Heart left ventricle (tissue), 16 donors: ENCODE results near the gene FAAP24. TPM values are rescaled to one million over a fixed set of nuclear protein-coding genes. Genes with fewer than 3 reads are reported as not detected.
A peak's percentile ranks its signal among the peaks of the same experiment; 100 is the strongest.
"Not testable (repeated sequence)": the region's sequence is repeated elsewhere in the genome, so short reads cannot be mapped to it uniquely, and the experiment has no call there.

Experiments used
- ATAC-seq, 4 donors: fragments of 200-7000 bp; cut with Tn5 transposase; one replicate each; pipeline ENCODE4 v1.9.1; 2020 to 2022; ENCODE audit warnings: moderate library complexity in 4 of 4, mild to moderate bottlenecking in 3 of 4, moderate number of reproducible peaks in 1 of 4
- DNase-seq, 5 donors: peaks; one replicate each; pipeline ENCODE4 v3.0.0-alpha.2; 2020
- H3K27ac ChIP-seq, 12 donors: fragments of 200-600 bp; sonication (generic) in 4 of 12; one replicate each; pipeline versions ENCODE4 v1.5.0 to v1.8.0; 2016 to 2022; ENCODE audit warnings: mild to moderate bottlenecking in 2 of 12
- H3K27me3 ChIP-seq, 9 donors: fragments of 200-600 bp; sonication (generic) in 2 of 9; one replicate each; pipeline versions ENCODE4 v1.5.1 to v1.8.0; 2016 to 2022; ENCODE audit warnings: mild to moderate bottlenecking in 3 of 9
- H3K36me3 ChIP-seq, 9 donors: fragments of 200-600 bp; sonication (generic) in 2 of 9; one replicate each; pipeline versions ENCODE4 v1.5.0 to v1.8.0; 2018 to 2022; ENCODE audit warnings: mild to moderate bottlenecking in 2 of 9
- H3K4me1 ChIP-seq, 12 donors: fragments of 200-600 bp; sonication (generic) in 4 of 12; one replicate each; pipeline versions ENCODE4 v1.5.0 to v1.8.0; 2016 to 2022; ENCODE audit warnings: mild to moderate bottlenecking in 3 of 12
- H3K4me3 ChIP-seq, 12 donors: fragments of 200-600 bp; sonication (generic) in 4 of 12; one replicate each; pipeline versions ENCODE4 v1.5.0 to v1.8.0; 2017 to 2022; ENCODE audit warnings: mild to moderate bottlenecking in 9 of 12, moderate library complexity in 4 of 12
- H3K9me3 ChIP-seq, 12 donors: fragments of 200-600 bp; sonication (generic) in 4 of 12; one replicate each; pipeline versions ENCODE4 v1.5.0 to v1.8.0; 2016 to 2022; ENCODE audit warnings: mild to moderate bottlenecking in 1 of 12
- POLR2A ChIP-seq, 2 donors: fragments of 450-650 bp; IDR thresholded peaks; one replicate each; pipeline ENCODE4 v1.6.1; 2017; ENCODE audit warnings: antibody characterized with exemption in 2 of 2, mild to moderate bottlenecking in 2 of 2, moderate library complexity in 2 of 2
- WGBS, 4 donors: extraction: QIAGEN DNeasy Blood & Tissue Kit in 2 of 4; methylation state at CpG; one replicate each; pipeline versions ENCODE4 v1.1.5 to v1.1.7; 2013 to 2018; 5-methylcytosine and 5-hydroxymethylcytosine counted together
- intact Hi-C, 10 donors: fragments of 100-400 bp; cut with DNase I; formaldehyde crosslinking; loops; one replicate each; pipeline versions ENCODE4 v1.11.1 to v1.14.2; 2022
- polyA plus RNA-seq, 2 donors: library from polyadenylated mRNA; stranded (reverse); fragments of 200-250 nt; gene quantifications; one replicate each; pipeline ENCODE4 v1.2.3, GENCODE V29; 2013
- total RNA-seq, 9 donors: library from RNA; depleted of rRNA in 2 of 9; stranded (reverse); fragments of >200 nt in 2 of 9; fragmentation: NEBNext Ultra II Directional in 3 of 9; extraction: Animal tissue kit (Norgen Biotek cat#: 25700) in 3 of 9; gene quantifications; one replicate each; pipeline versions ENCODE4 v1.1.0 to v1.2.4, GENCODE V29; 2016 to 2023
- TF ChIP-seq, protein P1 (sequence below), 12 donors: fragments of 200-600 bp; sonication (generic) in 4 of 12; IDR thresholded peaks; one replicate each; pipeline versions ENCODE4 v1.5.0 to v1.8.0; 2018 to 2022; ENCODE audit warnings: antibody characterized with exemption in 12 of 12, mild to moderate bottlenecking in 5 of 12
- donor health status: ischemic (EF 13 %, LVEDD 7.1; RV severe dilation, severe dysfunction).
- donor health status: healthy with polysubstance abuse.
- donor health status: DM: no; HTN: yes; CAD: no.
- donor health status: DM: no; HTN: no; CAD: no.
- donor health status: ischemic (EF 25% LVEDD 6.9; RV normal size, moderate dysfunction).
- donor health status: ischemic (EF 25% LVEDD 5.7; RV mildly dilated, moderate dysfunction).
- donor health status: healthy.
- donor health status: DM: yes; HTN: yes; CAD: no.
- donor health status: ischemic (EF 35%, LVEDD 5.7; RV mildly dilated, moderate dysfunction).
- donor health status: nonischemic (EF 11% LVEDD 7.7; RV severe dilation, severe dysfunction).
- donor health status: DM: yes; HTN: yes; CAD: no.
- donor health status: PGD.
- donor health status: ischemic (EF 29% LVEDD 5.4; RV normal size, mild dysfunction).
- donor health status: nonischemic (EF 23%, LVEDD 6.1; RV moderate dilation, normal function).

The FAAP24 gene
- total and polyA plus RNA-seq, 11 donors, result 0.25 to 2.6 (median 0.67) TPM; not detected in 3

DNA sequence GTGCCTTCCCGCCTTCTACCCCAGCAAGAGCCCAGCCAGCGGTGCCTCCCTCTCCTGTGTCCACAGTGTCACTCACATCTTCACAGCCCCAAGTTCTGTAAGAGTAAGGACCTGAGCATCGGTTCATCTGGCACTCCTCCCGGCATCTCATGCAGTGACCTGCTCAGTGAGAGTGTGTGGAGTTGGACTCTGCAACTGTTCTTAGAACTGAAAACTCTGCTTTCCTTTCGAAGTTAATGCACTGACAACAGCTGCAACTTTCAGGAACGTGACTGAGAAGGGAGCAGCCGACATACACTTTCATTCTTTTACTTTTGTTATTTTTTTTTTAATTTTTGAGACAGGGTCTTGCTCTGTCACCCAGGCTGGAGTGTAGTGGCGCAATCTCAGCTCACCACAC is 41.5 kb upstream of the FAAP24 start:
- ATAC-seq (no peak), DNase-seq (no peak)
- H3K27me3 ChIP-seq, result no peaks in the 10 kb centered on the region
- TF ChIP-seq POLR2A (IDR thresholded peaks at IDR 0.05), result no peak
- H3K4me1 ChIP-seq, result no peaks in the 10 kb centered on the region
- H3K9me3 ChIP-seq, result peaks cover 0 to 19% (median 3%) of the 10 kb centered on the region in 12 donors
- no peak overlapping the region for H3K4me3 ChIP-seq
- intact Hi-C loops, result no loop called here
- H3K27ac ChIP-seq, result no peak overlapping the region
- peaks cover 0 to 86% (median 50%) of the 10 kb centered on the region in 9 donors for H3K36me3 ChIP-seq
- WGBS, 4 donors, result 94 to 98% (median 96%) methylated on average over 8 of the region's 8 CpGs

DNA sequence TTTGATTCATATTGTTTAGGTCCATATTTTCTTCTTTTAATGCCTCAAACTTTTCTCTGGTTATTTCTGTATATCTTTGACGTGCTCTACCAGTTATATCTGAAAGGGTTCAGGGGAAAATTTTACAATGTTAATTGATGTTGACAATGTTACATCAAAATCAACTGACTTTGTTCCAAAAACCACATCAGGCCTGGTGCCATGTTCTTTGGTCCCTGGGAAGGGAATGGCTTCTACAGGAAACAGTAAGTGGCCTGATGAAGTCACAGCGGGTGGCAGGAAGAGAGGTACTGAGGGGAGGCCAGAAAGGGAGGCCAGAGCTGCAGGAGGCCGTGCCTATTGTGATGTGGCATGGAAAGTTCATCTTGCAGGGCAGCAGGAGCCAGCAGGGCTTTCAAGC is 38.5 kb upstream of the FAAP24 start:
- intact Hi-C loops, result no loop called here
- Histone ChIP-seq H3K4me3 (no peak overlapping the region), H3K27me3 (no peaks in the 10 kb centered on the region), H3K9me3 (peaks cover 0 to 8% (median 0%) of the 10 kb centered on the region in 12 donors), H3K36me3 (peaks cover 0 to 96% (median 64%) of the 10 kb centered on the region in 9 donors), H3K27ac (no peak overlapping the region), H3K4me1 (no peaks in the 10 kb centered on the region)
- ATAC-seq (no peak), DNase-seq (no peak)
- TF ChIP-seq, protein P1, sequence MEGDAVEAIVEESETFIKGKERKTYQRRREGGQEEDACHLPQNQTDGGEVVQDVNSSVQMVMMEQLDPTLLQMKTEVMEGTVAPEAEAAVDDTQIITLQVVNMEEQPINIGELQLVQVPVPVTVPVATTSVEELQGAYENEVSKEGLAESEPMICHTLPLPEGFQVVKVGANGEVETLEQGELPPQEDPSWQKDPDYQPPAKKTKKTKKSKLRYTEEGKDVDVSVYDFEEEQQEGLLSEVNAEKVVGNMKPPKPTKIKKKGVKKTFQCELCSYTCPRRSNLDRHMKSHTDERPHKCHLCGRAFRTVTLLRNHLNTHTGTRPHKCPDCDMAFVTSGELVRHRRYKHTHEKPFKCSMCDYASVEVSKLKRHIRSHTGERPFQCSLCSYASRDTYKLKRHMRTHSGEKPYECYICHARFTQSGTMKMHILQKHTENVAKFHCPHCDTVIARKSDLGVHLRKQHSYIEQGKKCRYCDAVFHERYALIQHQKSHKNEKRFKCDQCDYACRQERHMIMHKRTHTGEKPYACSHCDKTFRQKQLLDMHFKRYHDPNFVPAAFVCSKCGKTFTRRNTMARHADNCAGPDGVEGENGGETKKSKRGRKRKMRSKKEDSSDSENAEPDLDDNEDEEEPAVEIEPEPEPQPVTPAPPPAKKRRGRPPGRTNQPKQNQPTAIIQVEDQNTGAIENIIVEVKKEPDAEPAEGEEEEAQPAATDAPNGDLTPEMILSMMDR (IDR thresholded peaks at IDR 0.05), result no peak
- no peak for TF ChIP-seq POLR2A (IDR thresholded peaks at IDR 0.05)
- 95 to 98% (median 96%) methylated on average over 3 of the region's 3 CpGs for WGBS, 4 donors

DNA sequence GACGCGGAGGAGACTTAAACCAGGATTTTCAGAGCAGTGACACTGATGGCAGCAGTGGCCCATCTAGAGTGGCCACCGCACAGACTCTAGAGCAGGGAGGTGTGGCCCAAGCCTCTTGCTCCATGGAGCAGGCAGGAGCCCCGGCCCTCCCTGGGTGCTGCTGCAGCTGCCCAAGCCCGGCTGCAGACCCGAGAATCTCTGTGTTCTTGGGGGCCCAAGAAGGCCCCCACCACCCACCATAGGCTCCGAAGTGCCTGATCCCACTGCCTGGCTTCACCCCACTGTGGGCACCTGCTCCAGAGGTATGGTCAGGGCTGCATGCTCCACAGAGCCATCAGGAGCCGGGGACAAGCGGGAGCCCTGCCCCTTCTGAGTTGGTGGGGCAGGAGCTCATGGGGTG is 36.4 kb upstream of the FAAP24 start:
- intact Hi-C loops, result no loop called here
- WGBS, 4 donors, result 86 to 99% (median 91%) methylated on average over 7 to 9 of the region's 9 CpGs
- Histone ChIP-seq H3K9me3 (peaks cover 0 to 4% (median 0%) of the 10 kb centered on the region in 12 donors), H3K4me3 (no peak overlapping the region), H3K27me3 (no peaks in the 10 kb centered on the region), H3K36me3 (peaks cover 0 to 89% (median 48%) of the 10 kb centered on the region in 9 donors), H3K4me1 (no peaks in the 10 kb centered on the region), H3K27ac (no peak overlapping the region)
- ATAC-seq, result no peak
- no peak for DNase-seq
- TF ChIP-seq, protein P1 (IDR thresholded peaks at IDR 0.05), result no peak
- TF ChIP-seq POLR2A (IDR thresholded peaks at IDR 0.05), result no peak

DNA sequence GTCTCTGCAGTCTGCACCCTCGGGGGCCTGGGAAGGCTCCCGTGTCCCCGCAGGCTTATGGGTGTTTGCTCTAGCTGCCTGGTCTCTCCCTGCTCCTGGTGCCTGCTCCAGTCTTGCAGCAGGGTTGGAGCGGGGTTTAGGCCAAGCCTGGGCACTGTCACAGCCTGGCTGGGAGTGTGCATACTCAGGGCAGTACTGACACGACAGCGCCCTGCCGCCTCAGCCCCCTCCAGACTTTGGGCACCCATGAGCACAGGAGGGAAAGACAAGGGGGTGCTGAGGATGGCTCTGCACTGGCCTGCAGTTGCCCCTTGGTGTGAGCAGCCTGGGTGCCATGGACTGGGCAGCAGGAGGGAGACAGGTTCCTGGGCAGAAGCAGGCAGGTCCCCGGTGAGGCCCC is 36.0 kb upstream of the FAAP24 start:
- ATAC-seq (peak in 1 of 4 donors; percentile 22), DNase-seq (no peak)
- peaks cover 0 to 4% (median 0%) of the 10 kb centered on the region in 12 donors for H3K9me3 ChIP-seq
- H3K4me3 ChIP-seq, result no peak overlapping the region
- intact Hi-C loops, result no loop called here
- H3K36me3 ChIP-seq, result peaks cover 0 to 88% (median 44%) of the 10 kb centered on the region in 9 donors
- WGBS, 4 donors, result 86 to 96% (median 94%) methylated on average over 3 to 8 of the region's 8 CpGs
- H3K27ac ChIP-seq, result no peak overlapping the region
- no peaks in the 10 kb centered on the region for H3K27me3 ChIP-seq
- H3K4me1 ChIP-seq, result no peaks in the 10 kb centered on the region
- TF ChIP-seq, protein P1 (IDR thresholded peaks at IDR 0.05), result no peak
- TF ChIP-seq POLR2A (IDR thresholded peaks at IDR 0.05), result no peak

DNA sequence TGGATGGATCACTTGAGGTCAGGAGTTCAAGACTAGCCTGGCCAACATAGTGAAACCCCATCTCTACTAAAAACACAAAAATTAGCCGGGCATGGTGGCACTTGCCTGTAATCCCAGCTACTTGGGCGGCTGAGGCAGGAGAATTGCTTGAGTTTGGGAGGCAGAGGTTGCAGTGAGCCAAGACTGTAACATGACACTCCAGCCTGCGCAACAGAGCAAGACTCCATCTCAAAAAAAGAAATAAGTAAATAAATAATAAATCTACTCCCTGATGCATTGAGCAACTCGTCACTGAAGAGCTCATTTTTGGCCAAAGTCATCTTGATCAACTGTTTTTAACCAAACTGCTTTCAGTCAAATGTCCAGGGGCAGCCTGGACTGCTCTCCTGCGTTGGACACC is 30.8 kb upstream of the FAAP24 start:
- 91 to 99% (median 96%) methylated on average over 5 of the region's 5 CpGs for WGBS, 4 donors
- H3K4me3 ChIP-seq, intact Hi-C loops, H3K9me3 ChIP-seq, DNase-seq, H3K27ac ChIP-seq, H3K27me3 ChIP-seq, H3K4me1 ChIP-seq, ATAC-seq: not testable (repeated sequence)
- H3K36me3 ChIP-seq, result peaks cover 0 to 91% (median 58%) of the 10 kb centered on the region in 9 donors
